HG03520 (cell line): ENCODE data around the gene DIO3.

Experiments used
- ATAC-seq: cut with Tn5 transposase; IDR thresholded peaks from one replicate; pipeline ENCODE4 v1.9.1; 2021; ENCODE audit warnings: mild to moderate bottlenecking, moderate library complexity; ENCODE audit not compliant: unreplicated experiment

The DIO3 gene

GRCh38 chr14:101579372-101580080 lies 18.2 kb downstream of the DIO3 start:
- no peak for ATAC-seq

DNA sequence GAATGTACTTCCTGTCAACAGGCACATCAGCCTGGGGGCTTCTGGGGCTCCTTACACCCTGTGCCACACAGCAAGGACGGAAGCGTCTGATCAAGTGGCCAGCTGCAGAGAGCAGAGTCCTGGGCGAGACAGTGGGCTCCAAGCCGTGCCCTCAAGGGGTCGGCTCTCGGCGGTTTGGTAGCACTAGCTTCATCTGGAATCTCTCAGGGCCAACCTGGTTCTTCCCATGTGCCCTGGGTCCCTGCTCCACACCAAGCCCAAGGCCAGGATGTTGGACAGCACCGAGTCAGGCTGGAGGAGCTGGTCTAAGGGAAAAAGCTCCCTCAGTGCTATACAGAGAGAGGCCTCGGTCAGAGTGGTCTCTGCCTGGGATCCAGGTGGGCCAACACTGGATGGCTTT lies 20.5 kb downstream of the DIO3 start:
- ATAC-seq: no peak

DNA sequence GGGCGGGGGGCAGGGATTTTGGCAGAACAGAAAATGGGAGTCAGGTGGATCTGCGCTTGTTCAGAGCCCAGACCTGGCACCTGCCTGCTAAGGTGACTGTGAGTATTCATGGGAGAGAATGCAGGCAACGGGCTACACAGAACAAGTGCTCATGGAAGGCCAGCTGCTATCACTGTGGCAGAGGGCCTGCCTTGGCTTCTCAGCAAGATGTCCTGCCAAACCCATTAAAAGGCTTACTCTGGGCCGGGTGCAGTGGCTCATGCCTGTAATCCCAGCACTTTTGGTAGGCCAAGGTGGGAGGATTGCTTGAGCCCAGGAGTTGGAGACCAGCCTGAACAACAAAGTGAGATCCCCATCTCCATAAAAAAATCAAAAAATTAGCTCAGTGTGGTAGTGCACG lies 21.0 kb downstream of the DIO3 start:
- ATAC-seq: no peak

GRCh38 chr14:101583006-101583714 lies 21.9 kb downstream of the DIO3 start:
- no peak for ATAC-seq

GRCh38 chr14:101583715-101584054 lies 22.4 kb downstream of the DIO3 start:
- ATAC-seq: no peak

DNA sequence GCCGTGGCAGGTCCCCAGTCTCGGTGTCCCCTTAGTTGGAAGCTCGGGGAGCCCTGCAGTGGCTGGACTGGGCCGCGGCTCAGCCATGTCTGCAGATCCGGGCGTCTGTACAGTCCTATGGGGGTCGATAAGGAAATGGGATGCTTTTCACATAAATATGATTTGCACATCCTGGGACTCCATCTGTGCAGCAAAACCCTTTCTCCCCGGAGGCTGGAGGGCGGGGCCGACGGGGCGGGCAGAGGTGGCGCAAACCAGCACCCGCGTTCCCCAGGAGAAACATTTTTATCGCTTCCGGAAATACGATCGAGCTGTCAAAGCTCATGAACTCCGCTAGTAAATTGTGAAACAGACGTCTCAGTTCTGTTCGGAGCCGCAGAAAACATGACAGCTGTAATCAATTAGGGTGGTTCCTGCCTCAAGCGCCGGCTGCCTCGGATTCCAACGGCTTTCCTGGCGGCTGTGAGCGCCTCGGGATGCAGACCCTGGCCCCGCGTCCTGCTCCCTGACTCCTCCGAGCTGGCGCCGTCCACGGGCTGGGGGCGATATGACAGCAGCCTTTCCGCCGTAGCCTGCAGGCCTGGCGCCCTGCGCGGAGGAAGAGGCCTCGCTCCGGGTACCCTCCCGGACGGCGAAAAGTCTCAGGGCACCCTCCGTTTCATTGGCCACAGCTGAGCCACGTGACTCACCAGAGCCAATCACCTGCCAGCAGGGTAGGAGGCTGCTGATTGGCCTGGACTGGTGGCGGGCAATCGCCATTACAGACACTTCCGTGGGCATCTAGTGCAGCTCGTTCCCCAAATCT lies 23.0 kb downstream of the DIO3 start:
- no peak for ATAC-seq

GRCh38 chr14:101585211-101585610 lies 23.9 kb downstream of the DIO3 start:
- no peak for ATAC-seq

GRCh38 chr14:101586531-101587430 lies 25.5 kb downstream of the DIO3 start:
- no peak for ATAC-seq

- no peak for ATAC-seq
These were observed 26.2 kb downstream of the DIO3 start for GRCh38 chr14:101587441-101587911.

GRCh38 chr14:101588286-101588975 lies 27.1 kb downstream of the DIO3 start:
- no peak for ATAC-seq

GRCh38 chr14:101588990-101589389 lies 27.7 kb downstream of the DIO3 start:
- no peak for ATAC-seq

GRCh38 chr14:101589486-101590015 lies 28.3 kb downstream of the DIO3 start:
- no peak for ATAC-seq

- no peak for ATAC-seq
These were observed 28.8 kb downstream of the DIO3 start for GRCh38 chr14:101590062-101590461.

- no peak for ATAC-seq
These were observed 29.3 kb downstream of the DIO3 start for GRCh38 chr14:101590616-101591015.

GRCh38 chr14:101591121-101591520 lies 29.8 kb downstream of the DIO3 start:
- no peak for ATAC-seq

- ATAC-seq: no peak
These were observed 30.3 kb downstream of the DIO3 start for GRCh38 chr14:101591582-101591981.

DNA sequence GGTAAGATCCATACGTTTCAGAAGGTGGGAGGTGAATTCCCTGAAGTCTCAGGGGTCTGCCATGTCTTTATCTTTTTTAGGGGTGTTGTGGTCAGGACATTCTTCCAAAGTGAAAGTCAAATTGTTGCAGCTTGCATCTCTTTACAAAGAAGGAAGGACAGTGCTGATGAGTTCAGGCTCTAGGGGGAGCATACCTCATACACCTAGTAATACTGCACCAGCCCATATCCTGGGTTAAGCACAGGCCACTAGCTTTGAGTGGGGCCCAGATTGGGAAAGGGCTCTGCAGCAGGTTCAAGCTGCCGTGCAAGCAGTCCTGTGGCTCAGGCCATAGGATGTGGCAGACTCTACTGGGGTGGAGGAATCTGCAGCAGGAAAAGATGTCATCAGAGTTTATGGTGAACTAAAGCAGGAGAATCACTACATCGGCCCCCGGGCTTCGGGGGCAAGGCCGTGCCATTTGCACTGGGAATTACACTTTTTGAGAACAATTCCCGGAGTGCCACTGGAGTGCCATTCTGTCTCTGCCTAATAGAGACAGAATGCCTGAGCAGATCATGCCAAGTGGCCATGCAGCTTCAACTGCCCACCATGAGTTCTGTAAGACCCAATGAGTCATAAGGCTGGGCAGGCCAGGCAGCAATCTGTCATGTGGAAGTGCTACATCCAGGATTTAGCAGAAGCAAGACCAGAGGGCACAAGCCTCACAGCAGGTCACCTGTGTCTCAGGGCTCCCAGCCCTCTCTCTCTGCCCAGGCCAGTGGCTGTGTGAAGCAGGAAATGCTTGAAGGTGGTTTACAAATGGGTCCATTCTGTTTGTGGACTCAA lies 32.3 kb downstream of the DIO3 start:
- ATAC-seq: no peak

DNA sequence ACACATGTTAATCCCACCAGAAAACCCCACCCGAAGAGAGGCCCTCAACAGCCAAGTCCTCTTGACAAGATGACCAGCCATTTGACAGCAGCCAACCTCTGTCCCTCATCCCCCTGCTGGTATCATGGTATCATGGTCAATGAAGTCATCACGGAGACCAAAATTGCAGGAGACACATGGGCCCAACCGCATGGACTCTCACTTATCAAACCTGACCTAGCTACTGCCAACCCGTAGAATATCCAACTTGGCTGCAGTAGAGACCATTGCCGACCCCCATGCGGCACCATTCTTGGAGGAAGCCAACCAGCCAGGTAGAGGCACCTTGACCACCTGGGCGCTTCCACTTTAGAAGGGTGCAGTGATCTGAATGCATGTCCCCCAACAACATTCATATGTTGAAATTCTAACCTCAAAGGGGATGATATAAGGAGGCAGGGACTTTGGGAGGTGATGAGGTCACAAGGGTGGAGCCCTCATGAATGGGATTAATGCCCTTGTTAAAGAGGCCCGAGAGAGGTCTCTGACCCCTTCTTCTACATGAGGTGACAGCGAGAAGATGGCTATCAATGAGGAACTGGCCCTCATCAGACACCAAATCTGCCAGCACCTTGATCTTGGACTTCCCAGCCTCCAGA lies 33.3 kb downstream of the DIO3 start:
- ATAC-seq: no peak

- ATAC-seq: no peak
These were observed 34.1 kb downstream of the DIO3 start for GRCh38 chr14:101595349-101595748.
